GM04504 (cell line): ENCODE data around the gene HAVCR1.

Experiments used
- DNase-seq: peaks from one replicate; pipeline ENCODE4 v3.0.0-alpha.2; 2012; ENCODE audit warnings: low read depth

The HAVCR1 gene

GRCh38 chr5:156984064-156984463 lies 74.9 kb downstream of the HAVCR1 start:
- no peak for DNase-seq

- DNase-seq = no peak
Observed at GRCh38 chr5:156981481-156981880, 77.4 kb downstream of the HAVCR1 start.
